H1 (cell line): ENCODE measurements around the gene GPC6. TPM values are rescaled to one million over a fixed set of nuclear protein-coding genes. Genes with fewer than 3 reads are reported as not detected.

ENCODE experiments used
- CTCF ChIA-PET: fragments of 300-600 bp; sonication (Branson Sonifier 250); formaldehyde crosslinking; loops from one replicate; lab custom pipeline; 2021; ENCODE audit not compliant: partially characterized antibody; lab: Charles Lee
- POLR2A ChIA-PET: fragments of 300-600 bp; sonication (Branson Sonifier 250); formaldehyde crosslinking; loops from one replicate; lab custom pipeline; 2021; ENCODE audit warnings: inconsistent platforms; ENCODE audit not compliant: partially characterized antibody; lab: Charles Lee
- DNase-seq, 2 experiments: peaks; one replicate each; pipeline versions ENCODE4 v3.0.0 to v3.0.0-alpha.2; 2010 to 2022; ENCODE audit warnings: low spot score in 2 of 2, low read depth in 1 of 2, mixed read lengths in 1 of 2
- FAIRE-seq: peaks from 2 replicates; lab custom pipeline; 2011; peaks lifted over from hg19 to GRCh38; lab: Jason Lieb, UNC
- H2AFZ ChIP-seq: 2 replicates; pipeline ENCODE4 v1.8.1; 2012; ENCODE audit warnings: low read length, inconsistent platforms
- H2AK5ac ChIP-seq: 2 replicates; pipeline ENCODE4 v1.6.1; 2013; ENCODE audit warnings: low read depth, low read length
- H2BK120ac ChIP-seq: replicated peaks from 2 replicates; pipeline ENCODE3; 2013; ENCODE audit warnings: low read depth, low read length, inconsistent platforms
- H2BK12ac ChIP-seq: 2 replicates; pipeline ENCODE4 v1.6.1; 2013; ENCODE audit warnings: low read depth, low read length
- H2BK15ac ChIP-seq: 2 replicates; pipeline ENCODE4 v1.6.1; 2013; ENCODE audit warnings: low read length
- H2BK20ac ChIP-seq: 2 replicates; pipeline ENCODE4 v1.6.1; 2013; ENCODE audit warnings: low read length
- H2BK5ac ChIP-seq: 2 replicates; pipeline ENCODE4 v1.6.1; 2013; ENCODE audit warnings: low read depth, low read length
- H3K14ac ChIP-seq: 2 replicates; pipeline ENCODE4 v1.6.1; 2013; ENCODE audit warnings: inconsistent platforms; ENCODE audit not compliant: insufficient read length
- H3K18ac ChIP-seq: 2 replicates; pipeline ENCODE4 v1.6.1; 2013; ENCODE audit warnings: low read length; ENCODE audit errors: extremely low read depth
- H3K23ac ChIP-seq: 2 replicates; pipeline ENCODE4 v1.6.1; 2013; ENCODE audit warnings: inconsistent platforms; ENCODE audit not compliant: insufficient read length
- H3K23me2 ChIP-seq: 2 replicates; pipeline ENCODE4 v1.6.1; 2013; ENCODE audit warnings: low read depth, low read length
- H3K27ac ChIP-seq: 2 replicates; pipeline ENCODE4 v1.6.1; 2011; ENCODE audit warnings: low read depth, low read length, inconsistent platforms
- H3K27me3 ChIP-seq, 4 experiments: replicated peaks in 1 of 4; 1 replicate in 1 of 4; 2 replicates in 3 of 4; pipeline versions ENCODE4 v1.6.1 to v1.8.1; 2011 to 2013; ENCODE audit warnings: low read length in 3 of 4, mild to moderate bottlenecking in 3 of 4, inconsistent platforms in 2 of 4, mixed read lengths in 2 of 4, moderate library complexity in 1 of 4; ENCODE audit not compliant: control insufficient read depth in 3 of 4, insufficient read depth in 3 of 4; ENCODE audit errors: extremely low read depth in 1 of 4
- H3K36me3 ChIP-seq, 4 experiments: 2 replicates each; pipeline versions ENCODE4 v1.6.1 to v1.8.1; 2011 to 2013; ENCODE audit warnings: mild to moderate bottlenecking in 4 of 4, low read length in 3 of 4, moderate library complexity in 2 of 4, control low read depth in 1 of 4, inconsistent platforms in 1 of 4; ENCODE audit not compliant: insufficient read depth in 4 of 4, control insufficient read depth in 2 of 4
- H3K4ac ChIP-seq: replicated peaks from 2 replicates; pipeline ENCODE3; 2013; ENCODE audit warnings: low read length, low read depth, mixed read lengths, inconsistent platforms; ENCODE audit not compliant: insufficient read length
- H3K4me1 ChIP-seq, 4 experiments: replicated peaks in 1 of 4; 1 replicate in 1 of 4; 2 replicates in 3 of 4; pipeline versions ENCODE4 v1.6.1 to v1.8.1; 2011 to 2013; ENCODE audit warnings: low read length in 3 of 4, inconsistent platforms in 2 of 4, mixed read lengths in 1 of 4; ENCODE audit not compliant: insufficient read depth in 4 of 4, control insufficient read depth in 3 of 4
- H3K4me2 ChIP-seq, 2 experiments: 2 replicates each; pipeline versions ENCODE4 v1.6.1 to v1.8.1; 2011 to 2013; ENCODE audit warnings: low read depth in 2 of 2, low read length in 2 of 2, control low read depth in 1 of 2, inconsistent platforms in 1 of 2, mild to moderate bottlenecking in 1 of 2; ENCODE audit not compliant: insufficient read depth in 1 of 2
- H3K4me3 ChIP-seq, 4 experiments: fragments of 200-600, 300-600 bp in 1 of 4; sonication (generic), shearing (Covaris generic), sonication (Bioruptor Twin) in 1 of 4; 2 replicates each; pipeline versions ENCODE4 v1.5.1 to v1.8.1; 2011 to 2016; ENCODE audit warnings: low read length in 4 of 4, low read depth in 3 of 4, control low read depth in 2 of 4, inconsistent platforms in 2 of 4, mild to moderate bottlenecking in 2 of 4, mixed read lengths in 1 of 4, moderate library complexity in 1 of 4; ENCODE audit not compliant: insufficient read depth in 2 of 4; ENCODE audit errors: extremely low read depth in 1 of 4
- H3K56ac ChIP-seq: replicated peaks from 2 replicates; pipeline ENCODE3; 2013; ENCODE audit warnings: low read depth, mild to moderate bottlenecking, mixed read lengths, low read length, inconsistent platforms; ENCODE audit not compliant: insufficient read length
- H3K79me1 ChIP-seq: 2 replicates; pipeline ENCODE4 v1.6.1; 2013; ENCODE audit warnings: low read depth, low read length, control low read depth
- H3K79me2 ChIP-seq, 2 experiments: 2 replicates each; pipeline versions ENCODE4 v1.6.1 to v1.8.1; 2012 to 2013; ENCODE audit warnings: low read length in 2 of 2, mild to moderate bottlenecking in 2 of 2, inconsistent platforms in 1 of 2; ENCODE audit not compliant: insufficient read depth in 2 of 2, control insufficient read depth in 1 of 2
- H3K9ac ChIP-seq, 4 experiments: replicated peaks in 1 of 4; 1 replicate in 1 of 4; 2 replicates in 3 of 4; pipeline versions ENCODE4 v1.6.1 to v1.8.1; 2011 to 2013; ENCODE audit warnings: low read depth in 3 of 4, low read length in 3 of 4, control low read depth in 2 of 4, mild to moderate bottlenecking in 2 of 4, moderate library complexity in 2 of 4, inconsistent platforms in 1 of 4; ENCODE audit errors: extremely low read depth in 1 of 4
- H3K9me3 ChIP-seq, 2 experiments: 2 replicates each; pipeline versions ENCODE4 v1.6.1 to v1.8.1; 2012 to 2013; ENCODE audit warnings: mild to moderate bottlenecking in 2 of 2, moderate library complexity in 2 of 2, control low read depth in 1 of 2, inconsistent platforms in 1 of 2, low read depth in 1 of 2, low read length in 1 of 2, mixed read lengths in 1 of 2; ENCODE audit not compliant: insufficient read depth in 2 of 2
- H4K20me1 ChIP-seq, 2 experiments: replicated peaks in 1 of 2; 2 replicates each; pipeline versions ENCODE3 to v1.8.1; 2011 to 2013; ENCODE audit warnings: inconsistent platforms in 2 of 2, low read length in 2 of 2, mild to moderate bottlenecking in 1 of 2; ENCODE audit not compliant: insufficient read depth in 2 of 2, control insufficient read depth in 1 of 2
- H4K5ac ChIP-seq: 2 replicates; pipeline ENCODE4 v1.6.1; 2013; ENCODE audit warnings: low read length, low read depth, mixed read lengths, inconsistent platforms; ENCODE audit not compliant: insufficient read length
- H4K8ac ChIP-seq: 2 replicates; pipeline ENCODE4 v1.8.0; 2013; ENCODE audit warnings: mild to moderate bottlenecking, moderate library complexity, low read length, inconsistent platforms; ENCODE audit not compliant: insufficient read depth; ENCODE audit errors: extremely low read depth
- H4K91ac ChIP-seq: replicated peaks from 2 replicates; pipeline ENCODE3; 2013; ENCODE audit warnings: low read length, mixed read lengths, inconsistent platforms; ENCODE audit not compliant: insufficient read length
- GABPA ChIP-seq: IDR thresholded peaks from 2 replicates; pipeline ENCODE4 v1.6.1; 2011; ENCODE audit warnings: mild to moderate bottlenecking, low read length, moderate library complexity, borderline replicate concordance; ENCODE audit not compliant: insufficient read depth
- JUN ChIP-seq: IDR thresholded peaks from 2 replicates; pipeline ENCODE4 v1.6.1; 2011; ENCODE audit warnings: low read depth, mild to moderate bottlenecking, improper control_type of control experiment, low read length
- SUZ12 ChIP-seq: fragments of 200-600 bp; sonication (generic); IDR thresholded peaks from 2 replicates; pipeline ENCODE4 v1.6.1; 2012; ENCODE audit warnings: mild to moderate bottlenecking, inconsistent platforms, low read length, moderate library complexity, mixed read lengths
- WGBS, 2 experiments: shearing (Covaris generic) in 1 of 2; methylation state at CpG; one replicate each; pipeline versions ENCODE4 v1.1.6 to v1.1.7; 2013 to 2015; ENCODE audit warnings: low lambda C conversion rate in 2 of 2, mixed read lengths in 2 of 2, inconsistent platforms in 1 of 2, low coverage in 1 of 2, missing lambda C conversion rate in 1 of 2; ENCODE audit not compliant: insufficient replicate concordance in 2 of 2, insufficient coverage in 1 of 2, insufficient read length in 1 of 2; ENCODE audit errors: extremely low coverage in 1 of 2, missing lambda C conversion rate in 1 of 2; 5-methylcytosine and 5-hydroxymethylcytosine counted together
- polyA plus RNA-seq, 7 experiments: library from polyadenylated mRNA; depleted of rRNA in 3 of 7; stranded (reverse) in 5 of 7; unstranded in 2 of 7; fragments of >200 nt in 5 of 7; fragments of 200-250 nt in 2 of 7; gene quantifications; 1 replicate in 5 of 7; 2 replicates in 1 of 7; 4 replicates in 1 of 7; pipeline versions ENCODE4 v1.2.1 to v1.2.3, GENCODE V29; 2011 to 2013; ENCODE audit warnings: missing spikeins in 2 of 7, mixed read lengths in 2 of 7
- total RNA-seq: library from RNA; stranded (reverse); fragmentation: NEBNext Ultra II Directional; extraction: Animal tissue kit (Norgen Biotek cat#: 25700); gene quantifications from 2 replicates; pipeline ENCODE4 v1.2.1, GENCODE V29; 2021

Gene GPC6
- total and polyA plus RNA-seq, 2 of the 8 experiments (the other 6 are each of a cell fraction or from before 2014, with no cell fraction given) = 5.4 to 12.0 TPM

DNA sequence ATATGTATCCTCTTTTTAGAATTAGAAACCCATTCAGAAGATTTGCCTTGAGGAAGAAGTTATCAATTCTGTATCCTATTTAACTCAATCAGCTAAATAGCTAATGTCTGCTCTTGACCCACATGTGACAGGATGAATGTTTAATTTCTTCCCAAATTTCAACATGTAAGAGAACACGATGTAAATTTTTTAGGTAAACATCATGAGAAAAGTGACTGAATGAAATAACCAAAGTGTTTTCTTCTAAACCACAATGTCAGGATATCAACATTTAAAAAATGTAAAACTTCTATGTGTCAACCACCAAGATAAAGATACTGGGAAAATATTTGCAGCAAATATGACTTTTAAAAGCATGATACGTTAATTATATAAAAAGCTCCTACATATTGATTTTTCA lies 950.4 kb downstream of the GPC6 start:
- WGBS, 2 experiments = 98% methylated on average over 2 of the region's 2 CpGs; no CpG with 5 or more reads in 1 of the 2 experiments
- POLR2A ChIA-PET = no interaction called here
- TF ChIP-seq JUN (no peak), SUZ12 (no peak), GABPA (no peak)

More for the DNA sequence above, 950.4 kb downstream of the GPC6 start:
- no peak overlapping the region for H3K23ac ChIP-seq
- H3K14ac ChIP-seq = no peak overlapping the region
- H3K79me2 ChIP-seq = no peaks in the 10 kb centered on the region
- H3K18ac ChIP-seq = no peak overlapping the region
- H2BK12ac ChIP-seq = no peak overlapping the region
- H3K79me1 ChIP-seq = no peaks in the 10 kb centered on the region
- no peak overlapping the region for H3K4me3 ChIP-seq
- no peaks in the 10 kb centered on the region for H3K27me3 ChIP-seq
- no peaks in the 10 kb centered on the region for H3K36me3 ChIP-seq
- no peak overlapping the region for H4K91ac ChIP-seq
- H3K9me3 ChIP-seq = no peaks in the 10 kb centered on the region
- H4K8ac ChIP-seq = no peak overlapping the region
- no peaks in the 10 kb centered on the region; a peak in 2 of 7 replicates for H3K4me1 ChIP-seq
- H2BK20ac ChIP-seq = no peak overlapping the region
- H3K27ac ChIP-seq = no peak overlapping the region
- H3K23me2 ChIP-seq = no peaks in the 10 kb centered on the region
- H4K20me1 ChIP-seq = no peaks in the 10 kb centered on the region
- H2AFZ ChIP-seq = no peak overlapping the region
- FAIRE-seq (no peak), DNase-seq (no peak)
- H2AK5ac ChIP-seq = no peak overlapping the region
- CTCF ChIA-PET = no interaction called here
- H2BK5ac ChIP-seq = no peak overlapping the region
- H3K4me2 ChIP-seq = no peak overlapping the region
- H2BK15ac ChIP-seq = no peak overlapping the region
- H2BK120ac ChIP-seq = no peak overlapping the region
- no peak overlapping the region for H3K56ac ChIP-seq
- H4K5ac ChIP-seq = no peak overlapping the region
- no peak overlapping the region for H3K9ac ChIP-seq
- H3K4ac ChIP-seq = no peak overlapping the region
